Ectodermal cell (in vitro differentiated cells): ENCODE measurements around the gene ARHGAP15.

Source experiments
- H3K27ac ChIP-seq: 2 replicates; pipeline ENCODE4 v1.7.0; 2013; ENCODE audit warnings: mild to moderate bottlenecking, low read depth, low read length; ENCODE audit not compliant: insufficient read depth, poor library complexity, severe bottlenecking
- H3K27me3 ChIP-seq: 2 replicates; pipeline ENCODE4 v1.7.0; 2013; ENCODE audit warnings: mild to moderate bottlenecking, low read length; ENCODE audit not compliant: insufficient read depth, control insufficient read depth, poor library complexity, severe bottlenecking
- H3K36me3 ChIP-seq: one replicate; pipeline ENCODE4 v1.7.0; 2013; ENCODE audit warnings: low read length; ENCODE audit not compliant: control insufficient read depth, insufficient read depth
- H3K4me1 ChIP-seq: one replicate; pipeline ENCODE4 v1.7.0; 2013; ENCODE audit warnings: low read length; ENCODE audit not compliant: control insufficient read depth, insufficient read depth
- H3K4me3 ChIP-seq: 2 replicates; pipeline ENCODE4 v1.7.0; 2013; ENCODE audit warnings: low read depth, low read length, control low read depth; ENCODE audit not compliant: insufficient read depth
- H3K9me3 ChIP-seq: 2 replicates; pipeline ENCODE4 v1.7.0; 2013; ENCODE audit warnings: mild to moderate bottlenecking, low read length, moderate library complexity; ENCODE audit not compliant: control insufficient read depth
- WGBS, 2 experiments: methylation state at CpG; one replicate each; pipeline ENCODE4 v1.1.7; 2013; ENCODE audit warnings: missing lambda C conversion rate in 2 of 2; 5-methylcytosine and 5-hydroxymethylcytosine counted together

The ARHGAP15 gene

GRCh38 chr2:143616452-143616851, 487.2 kb downstream of the ARHGAP15 start:
- H3K9me3 ChIP-seq: no peaks in the 10 kb centered on the region
- H3K36me3 ChIP-seq: no peaks in the 10 kb centered on the region
- H3K4me1 ChIP-seq: peaks cover 6% of the 10 kb centered on the region
- H3K27me3 ChIP-seq: no peaks in the 10 kb centered on the region
- WGBS, 2 experiments: 88 to 93% methylated on average over 6 of the region's 6 CpGs
- no peak overlapping the region for H3K4me3 ChIP-seq
- H3K27ac ChIP-seq: no peak overlapping the region

GRCh38 chr2:143617803-143618415, 488.7 kb downstream of the ARHGAP15 start:
- Histone ChIP-seq H3K4me3 (no peak overlapping the region), H3K9me3 (no peaks in the 10 kb centered on the region), H3K4me1 (peaks cover 11% of the 10 kb centered on the region), H3K27ac (no peak overlapping the region), H3K36me3 (no peaks in the 10 kb centered on the region), H3K27me3 (no peaks in the 10 kb centered on the region)
- WGBS, 2 experiments: 97 to 98% methylated on average over 2 of the region's 2 CpGs

- WGBS, 2 experiments: 29 to 40% methylated on average over 2 of the region's 2 CpGs
- peaks cover 21% of the 10 kb centered on the region for H3K4me1 ChIP-seq
- H3K27ac ChIP-seq: no peak overlapping the region
- no peaks in the 10 kb centered on the region for H3K27me3 ChIP-seq
- H3K36me3 ChIP-seq: no peaks in the 10 kb centered on the region
- H3K9me3 ChIP-seq: no peaks in the 10 kb centered on the region
- no peak overlapping the region for H3K4me3 ChIP-seq
Measured at GRCh38 chr2:143622106-143622505, 492.9 kb downstream of the ARHGAP15 start.

GRCh38 chr2:143623231-143623908, 494.2 kb downstream of the ARHGAP15 start:
- Histone ChIP-seq H3K9me3 (no peaks in the 10 kb centered on the region), H3K36me3 (no peaks in the 10 kb centered on the region), H3K4me1 (peaks cover 15% of the 10 kb centered on the region), H3K27me3 (no peaks in the 10 kb centered on the region), H3K27ac (no peak overlapping the region), H3K4me3 (no peak overlapping the region)
- 80 to 93% methylated on average over 6 of the region's 6 CpGs for WGBS, 2 experiments

GRCh38 chr2:143623909-143624260, 494.7 kb downstream of the ARHGAP15 start:
- 81 to 84% methylated on average over 8 of the region's 8 CpGs for whole genome bisulfite sequencing, 2 experiments
- Histone ChIP-seq H3K9me3 (no peaks in the 10 kb centered on the region), H3K27ac (no peak overlapping the region), H3K4me1 (peaks cover 15% of the 10 kb centered on the region), H3K27me3 (no peaks in the 10 kb centered on the region), H3K4me3 (no peak overlapping the region), H3K36me3 (no peaks in the 10 kb centered on the region)

GRCh38 chr2:143629340-143629739, 500.1 kb downstream of the ARHGAP15 start:
- H3K27ac ChIP-seq: no peak overlapping the region
- no peaks in the 10 kb centered on the region for H3K9me3 ChIP-seq
- H3K36me3 ChIP-seq: no peaks in the 10 kb centered on the region
- no peaks in the 10 kb centered on the region for H3K27me3 ChIP-seq
- no peaks in the 10 kb centered on the region for H3K4me1 ChIP-seq
- no peak overlapping the region for H3K4me3 ChIP-seq

- WGBS, 2 experiments: 92% methylated on average over 1 to 3 of the region's 3 CpGs
- Histone ChIP-seq H3K4me3 (no peak overlapping the region), H3K27me3 (no peaks in the 10 kb centered on the region), H3K4me1 (no peaks in the 10 kb centered on the region), H3K27ac (no peak overlapping the region), H3K36me3 (no peaks in the 10 kb centered on the region), H3K9me3 (no peaks in the 10 kb centered on the region)
Measured at GRCh38 chr2:143632751-143633374, 503.6 kb downstream of the ARHGAP15 start.

- Histone ChIP-seq H3K27ac (no peak overlapping the region), H3K27me3 (no peaks in the 10 kb centered on the region), H3K9me3 (no peaks in the 10 kb centered on the region), H3K4me3 (no peak overlapping the region), H3K36me3 (no peaks in the 10 kb centered on the region), H3K4me1 (no peaks in the 10 kb centered on the region)
- WGBS, 2 experiments: 90% methylated on average over 1 of the region's 2 CpGs; no CpG with 5 or more reads in 1 of the 2 experiments
Measured at GRCh38 chr2:143633419-143633818, 504.2 kb downstream of the ARHGAP15 start.

GRCh38 chr2:143635302-143635701, 506.1 kb downstream of the ARHGAP15 start:
- Histone ChIP-seq H3K27me3 (no peaks in the 10 kb centered on the region), H3K9me3 (no peaks in the 10 kb centered on the region), H3K27ac (no peak overlapping the region), H3K36me3 (no peaks in the 10 kb centered on the region), H3K4me1 (no peaks in the 10 kb centered on the region), H3K4me3 (no peak overlapping the region)
- WGBS, 2 experiments: 88 to 93% methylated on average over 2 of the region's 2 CpGs

- no peak overlapping the region for H3K4me3 ChIP-seq
- H3K4me1 ChIP-seq: no peaks in the 10 kb centered on the region
- H3K36me3 ChIP-seq: no peaks in the 10 kb centered on the region
- WGBS, 2 experiments: 92 to 100% methylated on average over 2 of the region's 2 CpGs
- no peaks in the 10 kb centered on the region for H3K9me3 ChIP-seq
- H3K27me3 ChIP-seq: no peaks in the 10 kb centered on the region
- H3K27ac ChIP-seq: no peak overlapping the region
Measured at GRCh38 chr2:143635936-143636335, 506.7 kb downstream of the ARHGAP15 start.
